ENCODE results near the gene GRM5.

GRCh38 chr11:88480223-88480622 is 585.6 kb downstream of the GRM5 start:
- TF ChIP-seq REST (IDR thresholded peaks at IDR 0.05; ENCODE audit: insufficient read depth in 1 of 2, low read depth in 2 of 2, low read length in 2 of 2) (no peak), SIN3A (IDR thresholded peaks at IDR 0.05; ENCODE audit: borderline replicate concordance, insufficient read depth, low read length) (no peak), POLR2AphosphoS5 (IDR thresholded peaks at IDR 0.05; ENCODE audit: low read depth, low read length) (no peak), FOXP2 (optimal IDR thresholded peaks at IDR 0.05; ENCODE audit: borderline replicate concordance, extremely low read depth, extremely low read length, insufficient read depth) (no peak), TAF1 (IDR thresholded peaks at IDR 0.05; ENCODE audit: borderline replicate concordance, insufficient read depth, low read length) (no peak)
